ENCODE data around the gene DCLK2.

- TF ChIP-seq BHLHE40 (IDR thresholded peaks at IDR 0.05; ENCODE audit: borderline replicate concordance), result no peak
- no peak for TF ChIP-seq SUZ12 (IDR thresholded peaks at IDR 0.05)
- TF ChIP-seq HDGF (IDR thresholded peaks at IDR 0.05; ENCODE audit: borderline replicate concordance), result no peak
- TF ChIP-seq FOXA1 (IDR thresholded peaks at IDR 0.05), result no peak
- TF ChIP-seq FOXM1 (IDR thresholded peaks at IDR 0.05; ENCODE audit: borderline replicate concordance), result no peak
- no peak for TF ChIP-seq SP1 (IDR thresholded peaks at IDR 0.05)
- no peak for TF ChIP-seq ELF4 (IDR thresholded peaks at IDR 0.05)
- TF ChIP-seq LEF1 (IDR thresholded peaks at IDR 0.05; ENCODE audit: borderline replicate concordance), result no peak
- TF ChIP-seq TARDBP (IDR thresholded peaks at IDR 0.05), result no peak
- TF ChIP-seq, protein P1, sequence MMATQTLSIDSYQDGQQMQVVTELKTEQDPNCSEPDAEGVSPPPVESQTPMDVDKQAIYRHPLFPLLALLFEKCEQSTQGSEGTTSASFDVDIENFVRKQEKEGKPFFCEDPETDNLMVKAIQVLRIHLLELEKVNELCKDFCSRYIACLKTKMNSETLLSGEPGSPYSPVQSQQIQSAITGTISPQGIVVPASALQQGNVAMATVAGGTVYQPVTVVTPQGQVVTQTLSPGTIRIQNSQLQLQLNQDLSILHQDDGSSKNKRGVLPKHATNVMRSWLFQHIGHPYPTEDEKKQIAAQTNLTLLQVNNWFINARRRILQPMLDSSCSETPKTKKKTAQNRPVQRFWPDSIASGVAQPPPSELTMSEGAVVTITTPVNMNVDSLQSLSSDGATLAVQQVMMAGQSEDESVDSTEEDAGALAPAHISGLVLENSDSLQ (IDR thresholded peaks at IDR 0.05), result no peak
- no peak for TF ChIP-seq ZNF384 (IDR thresholded peaks at IDR 0.05)
- TF ChIP-seq FOXK2 (IDR thresholded peaks at IDR 0.05), result no peak
- TF ChIP-seq NFRKB (IDR thresholded peaks at IDR 0.05), result no peak
- no peak for TF ChIP-seq ARNT (IDR thresholded peaks at IDR 0.05)
Observed at GRCh38 chr4:150114641-150115040, 36.4 kb downstream of the DCLK2 start.

Measured in HEK293T (cell line).